HG03558 (cell line): ENCODE data around the gene CLCNKB.
"Not testable (repeated sequence)": the region's sequence is repeated elsewhere in the genome, so short reads cannot be mapped to it uniquely, and the experiment has no call there.

Experiments used
- ATAC-seq: cut with Tn5 transposase; IDR thresholded peaks from one replicate; pipeline ENCODE4 v1.9.1; 2021; ENCODE audit warnings: moderate number of reproducible peaks; ENCODE audit not compliant: unreplicated experiment; ENCODE audit errors: extremely low read depth

The CLCNKB gene

GRCh38 chr1:16029288-16029687 is 14.3 kb upstream of the CLCNKB start:
- ATAC-seq = no peak

- no peak for ATAC-seq
Measured at GRCh38 chr1:16031551-16031950, 12.0 kb upstream of the CLCNKB start.

GRCh38 chr1:16032388-16033102 is 11.0 kb upstream of the CLCNKB start:
- no peak for ATAC-seq

GRCh38 chr1:16033103-16033632 is 10.4 kb upstream of the CLCNKB start:
- not testable (repeated sequence) for ATAC-seq

- ATAC-seq = not testable (repeated sequence)
Measured at GRCh38 chr1:16036461-16036860, 7.1 kb upstream of the CLCNKB start.

- ATAC-seq = no peak
Measured at GRCh38 chr1:16038620-16038912, 5.0 kb upstream of the CLCNKB start.

- not testable (repeated sequence) for ATAC-seq
Measured at GRCh38 chr1:16039871-16040270, 3.7 kb upstream of the CLCNKB start.

GRCh38 chr1:16041200-16041599 is 2.4 kb upstream of the CLCNKB start:
- no peak for ATAC-seq

- no peak for ATAC-seq
Measured at GRCh38 chr1:16042096-16042495, 1.5 kb upstream of the CLCNKB start.

- not testable (repeated sequence) for ATAC-seq
Measured at GRCh38 chr1:16042654-16043053, 928 bp upstream of the CLCNKB start.

GRCh38 chr1:16043950-16044349 is 368 bp downstream of the CLCNKB start:
- ATAC-seq = no peak

GRCh38 chr1:16046842-16047241 is 3.3 kb downstream of the CLCNKB start:
- ATAC-seq = no peak

GRCh38 chr1:16047791-16048475 is 4.4 kb downstream of the CLCNKB start:
- ATAC-seq = no peak

- no peak for ATAC-seq
Measured at GRCh38 chr1:16048573-16049189, 5.1 kb downstream of the CLCNKB start.

- ATAC-seq = no peak
Measured at GRCh38 chr1:16050328-16050727, 6.7 kb downstream of the CLCNKB start.

GRCh38 chr1:16051039-16051438 is 7.5 kb downstream of the CLCNKB start:
- no peak for ATAC-seq

- not testable (repeated sequence) for ATAC-seq
Measured at GRCh38 chr1:16051949-16052348, 8.4 kb downstream of the CLCNKB start.

GRCh38 chr1:16053781-16054502 is 10.4 kb downstream of the CLCNKB start:
- no peak for ATAC-seq

- ATAC-seq = no peak
Measured at GRCh38 chr1:16054598-16055540, 11.3 kb downstream of the CLCNKB start.
